Pancreas (tissue), 10 donors: ENCODE measurements around the gene CCR5AS.
"Not testable (repeated sequence)": the region's sequence is repeated elsewhere in the genome, so short reads cannot be mapped to it uniquely, and the experiment has no call there.

Experiments
- ATAC-seq, 4 donors: fragments of 200-7000 bp; cut with Tn5 transposase; one replicate each; pipeline versions ENCODE4 v1.8.0 to v1.9.1; 2020; ENCODE audit warnings: mild to moderate bottlenecking in 4 of 4, moderate library complexity in 4 of 4
- DNase-seq, 6 donors: peaks; one replicate each; pipeline ENCODE4 v3.0.0-alpha.2; 2020
- FAIRE-seq: peaks from 2 replicates; lab custom pipeline; 2012; peaks lifted over from hg19 to GRCh38; lab: Jason Lieb, UNC
- H3K27ac ChIP-seq, 4 donors: fragments of 200-600 bp; sonication (generic); 1 replicate in 3 of 4; 2 replicates in 1 of 4; pipeline versions ENCODE4 v1.5.0 to v1.8.0; 2020
- H3K27me3 ChIP-seq, 4 donors: fragments of 200-600 bp; one replicate each; pipeline ENCODE4 v1.8.0; 2021
- H3K36me3 ChIP-seq, 3 donors: fragments of 200-600 bp; sonication (generic) in 1 of 3; one replicate each; pipeline versions ENCODE4 v1.5.0 to v1.8.0; 2020 to 2021
- H3K4me1 ChIP-seq, 3 donors: fragments of 200-600 bp; one replicate each; pipeline ENCODE4 v1.8.0; 2021
- H3K4me3 ChIP-seq, 4 donors: fragments of 200-600 bp; sonication (generic) in 2 of 4; one replicate each; pipeline versions ENCODE4 v1.5.0 to v1.8.0; 2020 to 2021
- H3K9me3 ChIP-seq, 4 donors: fragments of 200-600 bp; one replicate each; pipeline ENCODE4 v1.8.0; 2021
- WGBS, 2 donors: extraction: QIAGEN DNeasy Blood & Tissue Kit; methylation state at CpG; one replicate each; pipeline ENCODE4 v1.1.7; 2013; 5-methylcytosine and 5-hydroxymethylcytosine counted together
- intact Hi-C, 3 donors: fragments of 100-400 bp; cut with DNase I; formaldehyde crosslinking; loops; one replicate each; pipeline versions ENCODE4 v1.11.1 to v1.14.2; 2022
- TF ChIP-seq, protein P1 (sequence below), 4 donors: fragments of 200-600 bp; sonication (generic) in 3 of 4; IDR thresholded peaks; one replicate each; pipeline versions ENCODE4 v1.5.0 to v1.8.0; 2021; ENCODE audit warnings: antibody characterized with exemption in 4 of 4
- donor health status: healthy with polysubstance abuse.
- donor health status: DM: no; HTN: no; CAD: no; lungs with moderate emphysema.
- donor health status: DM: no; HTN: no; CAD: no.
- donor health status: control.
- donor health status: control.
- donor health status: Bipolar disorder and iron deficiency.
- donor health status: DM: yes; HTN: yes; CAD: no.
- donor health status: DM: no; HTN: no; CAD: no.
- donor health status: DM: no; HTN: no; CAD: no.
- donor health status: DM: yes; HTN: yes; CAD: no.

The CCR5AS gene

DNA sequence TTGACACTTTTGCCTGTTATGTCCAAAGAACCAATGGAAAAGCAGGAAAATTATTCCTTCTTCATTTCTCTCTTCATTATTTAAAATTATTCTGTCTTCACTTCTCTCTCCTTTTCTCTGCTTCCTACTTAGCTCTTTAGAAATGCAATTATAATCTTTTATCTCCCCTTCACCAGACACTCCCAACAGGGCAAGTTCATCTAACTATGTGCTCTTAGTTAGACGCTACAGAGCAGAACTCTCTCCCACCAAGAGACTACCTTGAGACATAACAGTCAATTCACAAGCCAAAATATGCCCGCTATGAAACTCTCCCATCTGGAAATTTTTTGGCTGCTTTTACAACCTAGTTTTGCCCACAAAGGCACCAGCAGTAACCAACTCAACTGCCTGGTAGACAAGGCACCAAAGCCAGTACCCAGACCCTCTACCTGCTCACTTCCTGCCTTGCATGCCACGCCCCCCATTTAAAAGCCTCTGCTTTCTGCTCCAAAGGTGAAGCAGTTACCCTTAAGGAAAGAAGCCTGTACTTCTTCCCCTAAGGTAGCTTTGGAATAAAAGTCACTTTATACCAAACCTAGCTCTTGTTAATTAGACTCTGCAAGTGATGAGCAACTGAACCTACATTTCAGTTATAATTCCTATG, 28.3 kb upstream of the CCR5AS start:
- Histone ChIP-seq H3K36me3 (peaks cover 0 to 21% (median 0%) of the 10 kb centered on the region in 3 donors), H3K27ac (no peak overlapping the region), H3K9me3 (no peaks in the 10 kb centered on the region), H3K4me1 (no peaks in the 10 kb centered on the region), H3K27me3 (no peaks in the 10 kb centered on the region), H3K4me3 (no peak overlapping the region)
- FAIRE-seq (no peak), ATAC-seq (no peak), DNase-seq (no peak)
- 93 to 96% methylated on average over 3 of the region's 3 CpGs for WGBS, 2 donors
- intact Hi-C loops = no loop called here
- TF ChIP-seq, protein P1, sequence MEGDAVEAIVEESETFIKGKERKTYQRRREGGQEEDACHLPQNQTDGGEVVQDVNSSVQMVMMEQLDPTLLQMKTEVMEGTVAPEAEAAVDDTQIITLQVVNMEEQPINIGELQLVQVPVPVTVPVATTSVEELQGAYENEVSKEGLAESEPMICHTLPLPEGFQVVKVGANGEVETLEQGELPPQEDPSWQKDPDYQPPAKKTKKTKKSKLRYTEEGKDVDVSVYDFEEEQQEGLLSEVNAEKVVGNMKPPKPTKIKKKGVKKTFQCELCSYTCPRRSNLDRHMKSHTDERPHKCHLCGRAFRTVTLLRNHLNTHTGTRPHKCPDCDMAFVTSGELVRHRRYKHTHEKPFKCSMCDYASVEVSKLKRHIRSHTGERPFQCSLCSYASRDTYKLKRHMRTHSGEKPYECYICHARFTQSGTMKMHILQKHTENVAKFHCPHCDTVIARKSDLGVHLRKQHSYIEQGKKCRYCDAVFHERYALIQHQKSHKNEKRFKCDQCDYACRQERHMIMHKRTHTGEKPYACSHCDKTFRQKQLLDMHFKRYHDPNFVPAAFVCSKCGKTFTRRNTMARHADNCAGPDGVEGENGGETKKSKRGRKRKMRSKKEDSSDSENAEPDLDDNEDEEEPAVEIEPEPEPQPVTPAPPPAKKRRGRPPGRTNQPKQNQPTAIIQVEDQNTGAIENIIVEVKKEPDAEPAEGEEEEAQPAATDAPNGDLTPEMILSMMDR (IDR thresholded peaks at IDR 0.05) = no peak

DNA sequence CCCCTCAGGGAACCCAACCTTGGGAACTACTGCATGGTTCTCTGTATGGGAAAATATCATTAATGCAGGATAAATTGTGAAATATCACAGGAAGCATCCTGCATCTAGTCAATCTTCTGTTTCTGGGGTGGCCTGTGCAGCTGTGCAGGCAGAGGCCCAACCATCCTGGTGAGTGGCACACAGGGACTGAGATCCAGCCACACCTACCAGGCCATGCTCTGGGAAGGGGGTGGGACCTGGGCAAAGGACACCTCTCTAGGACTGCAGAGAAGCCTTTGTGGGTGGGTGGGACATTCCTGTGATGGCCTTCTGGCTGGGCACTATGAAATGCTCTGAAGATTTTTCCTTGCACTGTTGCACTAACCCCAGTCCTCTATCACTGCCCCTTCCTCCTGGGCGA, 27.0 kb upstream of the CCR5AS start:
- no peaks in the 10 kb centered on the region for H3K27me3 ChIP-seq
- TF ChIP-seq, protein P1 (IDR thresholded peaks at IDR 0.05) = no peak
- no peaks in the 10 kb centered on the region for H3K4me1 ChIP-seq
- DNase-seq (no peak), ATAC-seq (no peak), FAIRE-seq (no peak)
- no peaks in the 10 kb centered on the region for H3K9me3 ChIP-seq
- no peak overlapping the region for H3K27ac ChIP-seq
- peaks cover 0 to 21% (median 0%) of the 10 kb centered on the region in 3 donors for H3K36me3 ChIP-seq
- intact Hi-C loops = no loop called here
- 97 to 100% methylated on average over 1 of the region's 1 CpG for WGBS, 2 donors
- H3K4me3 ChIP-seq = no peak overlapping the region

DNA sequence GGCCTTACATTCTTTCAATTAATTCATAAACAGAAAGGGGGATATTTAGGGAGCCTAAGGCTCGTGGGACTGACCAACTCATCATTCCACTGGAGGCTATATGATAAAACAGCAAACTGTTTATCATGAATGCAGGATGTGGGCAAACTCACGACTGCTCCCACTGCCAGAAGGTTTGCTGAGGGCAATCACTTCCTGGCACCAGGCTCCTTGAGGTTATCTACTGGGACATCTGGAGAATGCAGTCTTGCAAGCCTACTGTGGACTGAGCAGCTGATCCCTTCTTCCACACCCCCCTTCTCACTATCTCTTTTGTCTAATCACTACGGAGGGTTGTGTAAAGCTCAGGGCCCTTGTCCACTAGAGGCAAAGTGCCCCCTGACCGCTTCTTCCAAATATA, 26.3 kb upstream of the CCR5AS start:
- FAIRE-seq, ATAC-seq, H3K27ac ChIP-seq, H3K4me3 ChIP-seq, H3K27me3 ChIP-seq, H3K9me3 ChIP-seq, intact Hi-C loops, DNase-seq, H3K4me1 ChIP-seq: not testable (repeated sequence)
- H3K36me3 ChIP-seq = peaks cover 0 to 17% (median 0%) of the 10 kb centered on the region in 3 donors
- 81 to 85% methylated on average over 4 of the region's 4 CpGs for WGBS, 2 donors

DNA sequence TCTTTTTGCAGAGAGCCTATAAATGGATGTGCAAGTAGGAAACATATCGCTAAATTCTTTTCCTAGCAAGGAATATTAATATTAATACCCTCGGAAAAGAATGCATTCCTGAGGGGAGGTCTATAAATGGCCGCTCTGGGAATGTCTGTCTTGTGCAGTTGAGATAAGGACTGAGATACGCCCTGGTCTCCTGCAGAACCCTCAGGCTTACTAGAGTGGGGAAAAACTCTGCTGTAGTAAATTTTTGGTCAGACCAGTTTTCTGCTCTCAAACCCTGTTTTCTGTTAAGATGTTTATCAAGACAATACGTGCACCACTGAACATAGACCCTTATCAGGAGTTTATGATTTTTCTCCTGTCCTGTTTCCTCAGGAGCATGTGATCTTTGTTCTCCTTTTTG, 25.0 kb upstream of the CCR5AS start:
- H3K4me3 ChIP-seq, intact Hi-C loops, H3K27me3 ChIP-seq, DNase-seq, H3K9me3 ChIP-seq, H3K4me1 ChIP-seq, ATAC-seq, H3K27ac ChIP-seq, FAIRE-seq: not testable (repeated sequence)
- peaks cover 0 to 16% (median 0%) of the 10 kb centered on the region in 3 donors for H3K36me3 ChIP-seq
- 93 to 96% methylated on average over 5 of the region's 5 CpGs for WGBS, 2 donors

DNA sequence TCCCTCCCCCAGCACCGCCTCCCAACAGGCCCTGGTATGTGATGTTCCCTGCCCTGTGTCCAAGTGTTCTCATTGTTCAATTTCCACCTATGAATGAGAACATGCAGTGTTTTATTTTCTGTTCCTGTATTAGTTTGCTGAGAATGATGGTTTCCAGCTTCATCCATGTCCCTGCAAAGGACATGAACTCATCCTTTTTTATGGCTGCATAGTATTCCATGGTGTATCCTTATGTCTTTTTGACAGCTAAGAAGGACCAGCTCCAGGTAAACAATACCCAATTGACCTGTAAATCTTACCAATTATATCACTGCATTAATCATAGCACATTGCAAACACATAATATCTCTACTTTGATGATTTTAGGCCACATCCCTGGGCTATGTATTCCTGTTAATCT, 24.0 kb upstream of the CCR5AS start:
- H3K4me1 ChIP-seq, H3K4me3 ChIP-seq, H3K9me3 ChIP-seq, ATAC-seq, DNase-seq, intact Hi-C loops, FAIRE-seq, H3K27ac ChIP-seq, H3K27me3 ChIP-seq: not testable (repeated sequence)
- 100% methylated on average over 1 of the region's 1 CpG for whole genome bisulfite sequencing, 2 donors
- peaks cover 0 to 12% (median 0%) of the 10 kb centered on the region in 3 donors for H3K36me3 ChIP-seq

DNA sequence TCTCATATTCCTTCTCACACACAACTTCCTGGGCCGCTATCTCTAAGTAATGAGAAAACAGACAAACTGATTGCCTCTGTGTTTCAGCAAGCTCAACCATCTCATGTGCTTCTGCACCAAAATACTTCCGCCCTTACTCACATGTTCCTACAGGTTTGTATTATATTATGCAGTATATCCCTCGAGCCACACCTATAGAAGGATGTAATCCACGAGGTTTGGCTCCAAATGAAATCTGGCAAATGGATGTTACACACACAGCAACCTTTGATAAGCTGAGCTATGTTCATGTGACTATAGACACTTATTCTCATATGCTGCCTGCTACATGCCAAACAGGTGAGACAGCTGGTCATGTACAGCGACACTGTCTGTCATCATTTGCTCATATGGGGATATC, 22.8 kb upstream of the CCR5AS start:
- DNase-seq = no peak
- ATAC-seq = no peak
- FAIRE-seq = no peak
- no peaks in the 10 kb centered on the region for H3K36me3 ChIP-seq
- no peak overlapping the region for H3K27ac ChIP-seq
- H3K27me3 ChIP-seq = no peaks in the 10 kb centered on the region
- H3K4me1 ChIP-seq = no peaks in the 10 kb centered on the region
- TF ChIP-seq, protein P1 (IDR thresholded peaks at IDR 0.05) = no peak
- 83 to 88% methylated on average over 5 of the region's 5 CpGs for WGBS, 2 donors
- intact Hi-C loops = no loop called here
- H3K4me3 ChIP-seq = no peak overlapping the region
- H3K9me3 ChIP-seq = no peaks in the 10 kb centered on the region
